DOHH2 (cell line): Measurements from ENCODE around the gene KLK1.

Experiments used
- H3F3A ChIP-seq: fragments of 200-600 bp; sonication (generic), shearing (Covaris generic); 2 replicates; pipeline ENCODE4 v1.6.0; 2016; ENCODE audit warnings: antibody characterized with exemption, mild to moderate bottlenecking; ENCODE audit not compliant: control insufficient read depth, insufficient read depth
- H3K27ac ChIP-seq: fragments of 200-600 bp; sonication (generic); 2 replicates; pipeline ENCODE4 v1.5.1; 2014; ENCODE audit warnings: low read depth, mild to moderate bottlenecking, low read length, moderate library complexity
- H3K27me3 ChIP-seq: fragments of 200-600 bp; sonication (generic); 2 replicates; pipeline ENCODE4 v1.6.1; 2014; ENCODE audit warnings: mild to moderate bottlenecking, low read length, mixed read lengths; ENCODE audit not compliant: control insufficient read depth
- H3K36me3 ChIP-seq: fragments of 200-600 bp; sonication (generic); 2 replicates; pipeline ENCODE4 v1.6.1; 2014; ENCODE audit warnings: mild to moderate bottlenecking, low read length, moderate library complexity, mixed read lengths; ENCODE audit not compliant: control insufficient read depth
- H3K4me1 ChIP-seq: fragments of 200-600 bp; sonication (generic); 2 replicates; pipeline ENCODE4 v1.6.1; 2014; ENCODE audit warnings: mild to moderate bottlenecking, low read length, mixed read lengths; ENCODE audit not compliant: control insufficient read depth
- H3K4me2 ChIP-seq: fragments of 200-600 bp; sonication (generic); 2 replicates; pipeline ENCODE4 v1.6.0; 2014; ENCODE audit warnings: mild to moderate bottlenecking, low read length, moderate library complexity
- H3K4me3 ChIP-seq: fragments of 200-600 bp; sonication (generic); 2 replicates; pipeline ENCODE4 v1.5.1; 2014; ENCODE audit warnings: mild to moderate bottlenecking, low read length, mixed read lengths
- H3K79me2 ChIP-seq: fragments of 200-600 bp; sonication (generic); 2 replicates; pipeline ENCODE4 v1.6.1; 2014; ENCODE audit warnings: mild to moderate bottlenecking, low read length, mixed read lengths; ENCODE audit not compliant: control insufficient read depth
- H3K9me2 ChIP-seq: fragments of 200-600 bp; sonication (generic); replicated peaks from 2 replicates; pipeline ENCODE4 v1.6.1; 2014; ENCODE audit warnings: mild to moderate bottlenecking, low read length, mixed read lengths; ENCODE audit not compliant: control insufficient read depth
- H3K9me3 ChIP-seq: fragments of 200-600 bp; sonication (generic); 2 replicates; pipeline ENCODE4 v1.6.1; 2014; ENCODE audit warnings: antibody characterized with exemption, low read length, mixed read lengths; ENCODE audit not compliant: control insufficient read depth, insufficient read depth
- H4K20me1 ChIP-seq: fragments of 200-600 bp; sonication (generic); 2 replicates; pipeline ENCODE4 v1.6.0; 2014; ENCODE audit warnings: low read depth, mild to moderate bottlenecking, antibody characterized with exemption, low read length, moderate library complexity; ENCODE audit not compliant: control insufficient read depth, insufficient read depth
- CTCF ChIP-seq: fragments of 200-600 bp; sonication (generic); IDR thresholded peaks from one replicate; pipeline ENCODE4 v1.5.1; 2014; ENCODE audit warnings: antibody characterized with exemption, mild to moderate bottlenecking, low read depth, low read length; ENCODE audit not compliant: poor library complexity, severe bottlenecking
- EZH2phosphoT487 ChIP-seq: fragments of 200-600 bp; sonication (generic); IDR thresholded peaks from 2 replicates; pipeline ENCODE4 v1.6.1; 2017; ENCODE audit warnings: borderline replicate concordance, mild to moderate bottlenecking, antibody characterized with exemption, low read length, moderate library complexity, mixed read lengths

The KLK1 gene

GRCh38 chr19:50820549-50821247 lies 2.9 kb downstream of the KLK1 start:
- Histone ChIP-seq H3K4me3 (peak overlapping the region; percentile 85), H3K27me3 (peaks cover 18% of the 10 kb centered on the region), H3K79me2 (no peaks in the 10 kb centered on the region), H3K4me1 (peaks cover 53% of the 10 kb centered on the region), H3K27ac (peak overlapping the region; percentile 74), H3K36me3 (no peaks in the 10 kb centered on the region), H4K20me1 (no peaks in the 10 kb centered on the region), H3K9me3 (no peaks in the 10 kb centered on the region), H3F3A (peaks cover 4% of the 10 kb centered on the region; the same call in 1 of the 2 replicates), H3K4me2 (peak overlapping the region; percentile 93), H3K9me2 (no peaks in the 10 kb centered on the region)
- TF ChIP-seq EZH2phosphoT487 (no peak), CTCF (no peak)

GRCh38 chr19:50820086-50820485 lies 3.5 kb downstream of the KLK1 start:
- H3K79me2 ChIP-seq = no peaks in the 10 kb centered on the region
- peak overlapping the region; percentile 93 for H3K4me2 ChIP-seq
- H3K36me3 ChIP-seq = no peaks in the 10 kb centered on the region
- H3K9me2 ChIP-seq = no peaks in the 10 kb centered on the region
- peak overlapping the region; percentile 85 for H3K4me3 ChIP-seq
- TF ChIP-seq EZH2phosphoT487 = no peak
- TF ChIP-seq CTCF = no peak
- H3K4me1 ChIP-seq = peaks cover 53% of the 10 kb centered on the region
- no peaks in the 10 kb centered on the region for H4K20me1 ChIP-seq
- H3K9me3 ChIP-seq = no peaks in the 10 kb centered on the region
- H3K27me3 ChIP-seq = peaks cover 18% of the 10 kb centered on the region
- H3K27ac ChIP-seq = peak overlapping the region; percentile 74
- peaks cover 4% of the 10 kb centered on the region; the same call in 1 of the 2 replicates for H3F3A ChIP-seq

- no peaks in the 10 kb centered on the region for H4K20me1 ChIP-seq
- TF ChIP-seq EZH2phosphoT487 = no peak
- no peak for TF ChIP-seq CTCF
- peaks cover 19% of the 10 kb centered on the region for H3K27me3 ChIP-seq
- peak overlapping the region; percentile 93 for H3K4me2 ChIP-seq
- peaks cover 53% of the 10 kb centered on the region for H3K4me1 ChIP-seq
- H3K9me3 ChIP-seq = no peaks in the 10 kb centered on the region
- peak overlapping the region; percentile 74 for H3K27ac ChIP-seq
- no peaks in the 10 kb centered on the region for H3K9me2 ChIP-seq
- peaks cover 4% of the 10 kb centered on the region; the same call in 1 of the 2 replicates for H3F3A ChIP-seq
- no peaks in the 10 kb centered on the region for H3K79me2 ChIP-seq
- H3K4me3 ChIP-seq = peak overlapping the region; percentile 85
- H3K36me3 ChIP-seq = no peaks in the 10 kb centered on the region
Observed at GRCh38 chr19:50819636-50820035, 4.0 kb downstream of the KLK1 start.
